ENCODE results near the gene CLK3. TPM values are rescaled to one million over a fixed set of nuclear protein-coding genes. Genes with fewer than 3 reads are reported as not detected.

The CLK3 gene
- 31.9 TPM for polyA plus RNA-seq (2013, experiment 1 of 2)
- polyA plus RNA-seq (2013, experiment 2 of 2), result 29.5 TPM

DNA sequence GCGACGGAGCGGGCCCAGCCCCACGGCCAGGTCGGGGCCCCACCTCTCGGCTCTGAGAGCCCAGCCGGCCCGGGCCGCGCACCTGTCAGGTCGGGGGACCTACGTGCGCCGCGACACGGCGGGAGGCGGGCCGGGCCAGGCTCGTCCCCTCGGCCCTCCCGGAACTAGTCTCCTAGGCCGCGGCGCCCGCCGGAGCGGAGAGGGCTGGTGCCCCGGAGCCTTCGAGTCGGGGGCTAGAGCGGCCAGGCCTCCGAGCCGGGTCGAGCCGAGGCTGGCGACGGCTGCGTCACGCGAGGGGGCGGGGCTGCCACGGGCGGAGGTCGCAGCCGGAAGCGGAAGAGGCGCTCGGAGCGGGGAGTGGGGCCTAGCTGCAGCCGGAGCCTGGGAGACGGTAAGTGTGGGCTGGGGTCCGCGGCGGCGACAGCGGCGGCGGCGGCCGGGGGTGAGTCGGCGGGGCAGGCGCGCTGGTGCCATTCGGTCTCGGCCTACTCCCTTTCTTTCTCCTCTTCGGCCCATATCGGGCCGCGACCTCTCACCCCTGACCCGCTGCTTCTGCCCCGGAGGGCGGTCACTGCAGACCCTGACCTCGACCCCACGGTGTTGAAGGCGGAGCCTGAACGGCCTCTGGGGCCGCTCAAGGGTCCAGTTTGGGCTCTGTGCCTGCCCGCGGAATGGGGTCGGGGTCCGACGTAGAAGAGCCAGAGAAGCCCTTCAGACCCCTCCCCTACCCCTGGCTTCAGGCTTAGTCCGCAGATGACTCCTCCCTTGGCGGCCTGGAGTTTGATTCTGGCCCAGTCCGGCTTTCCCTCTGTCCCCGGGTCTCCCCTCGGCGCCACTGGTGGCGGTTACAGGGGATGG lies at the start of gene CLK3:
Gene CLK3 (plus strand): TSS at position 329 of the 858 bp plus-strand sequence. CDS start 3,361 bp downstream, outside the sequence.
- WGBS, result under 1% methylated on average over 91 of the region's 91 CpGs

GRCh38 chr15:74568594-74568993 lies 47.0 kb upstream of the CLK3 start:
- no peak overlapping the region for H3K9ac ChIP-seq (ENCODE audit: low read depth, low read length)
- H3K4me3 ChIP-seq (ENCODE audit: low read length), result no peak overlapping the region
- H3K36me3 ChIP-seq (ENCODE audit: insufficient read depth, low read length), result peaks cover 78% of the 10 kb centered on the region
- H3K27me3 ChIP-seq (ENCODE audit: insufficient read depth, low read length), result no peaks in the 10 kb centered on the region
- WGBS, result 68% methylated on average over 1 of the region's 1 CpG
- no peaks in the 10 kb centered on the region for H3K9me3 ChIP-seq (ENCODE audit: insufficient read depth, low read depth, low read length)
- H3K4me1 ChIP-seq (ENCODE audit: insufficient read depth, low read length), result peaks cover 3% of the 10 kb centered on the region; the same call in 1 of the 2 replicates
- H3K27ac ChIP-seq (ENCODE audit: low read depth, low read length), result no peak overlapping the region

More for the DNA sequence above, at the start of gene CLK3:
- Histone ChIP-seq H3K4me1 (ENCODE audit: insufficient read depth, low read length) (peaks cover 6% of the 10 kb centered on the region; the same call in 1 of the 2 replicates), H3K9me3 (ENCODE audit: insufficient read depth, low read depth, low read length) (no peaks in the 10 kb centered on the region), H3K9ac (ENCODE audit: low read depth, low read length) (peak within 1 kb of the TSS; percentile 96), H3K36me3 (ENCODE audit: insufficient read depth, low read length) (peaks cover 19% of the 10 kb centered on the region), H3K27ac (ENCODE audit: low read depth, low read length) (peak within 1 kb of the TSS; percentile 95), H3K27me3 (ENCODE audit: insufficient read depth, low read length) (peaks cover 7% of the 10 kb centered on the region; the same call in 1 of the 2 replicates), H3K4me3 (ENCODE audit: low read length) (peak within 1 kb of the TSS; percentile 100)

GRCh38 chr15:74569731-74570070 lies 45.9 kb upstream of the CLK3 start:
- Histone ChIP-seq H3K4me1 (ENCODE audit: insufficient read depth, low read length) (peaks cover 3% of the 10 kb centered on the region; the same call in 1 of the 2 replicates), H3K9ac (ENCODE audit: low read depth, low read length) (no peak overlapping the region), H3K27me3 (ENCODE audit: insufficient read depth, low read length) (no peaks in the 10 kb centered on the region), H3K9me3 (ENCODE audit: insufficient read depth, low read depth, low read length) (no peaks in the 10 kb centered on the region), H3K27ac (ENCODE audit: low read depth, low read length) (no peak overlapping the region), H3K4me3 (ENCODE audit: low read length) (no peak overlapping the region), H3K36me3 (ENCODE audit: insufficient read depth, low read length) (peaks cover 78% of the 10 kb centered on the region)
- WGBS, result 97% methylated on average over 4 of the region's 4 CpGs

GRCh38 chr15:74571191-74571590 lies 44.4 kb upstream of the CLK3 start:
- Histone ChIP-seq H3K4me1 (ENCODE audit: insufficient read depth, low read length) (no peaks in the 10 kb centered on the region), H3K36me3 (ENCODE audit: insufficient read depth, low read length) (peaks cover 89% of the 10 kb centered on the region), H3K9ac (ENCODE audit: low read depth, low read length) (no peak overlapping the region), H3K27ac (ENCODE audit: low read depth, low read length) (no peak overlapping the region), H3K4me3 (ENCODE audit: low read length) (no peak overlapping the region), H3K9me3 (ENCODE audit: insufficient read depth, low read depth, low read length) (no peaks in the 10 kb centered on the region), H3K27me3 (ENCODE audit: insufficient read depth, low read length) (no peaks in the 10 kb centered on the region)
- 100% methylated on average over 2 of the region's 3 CpGs for WGBS

DNA sequence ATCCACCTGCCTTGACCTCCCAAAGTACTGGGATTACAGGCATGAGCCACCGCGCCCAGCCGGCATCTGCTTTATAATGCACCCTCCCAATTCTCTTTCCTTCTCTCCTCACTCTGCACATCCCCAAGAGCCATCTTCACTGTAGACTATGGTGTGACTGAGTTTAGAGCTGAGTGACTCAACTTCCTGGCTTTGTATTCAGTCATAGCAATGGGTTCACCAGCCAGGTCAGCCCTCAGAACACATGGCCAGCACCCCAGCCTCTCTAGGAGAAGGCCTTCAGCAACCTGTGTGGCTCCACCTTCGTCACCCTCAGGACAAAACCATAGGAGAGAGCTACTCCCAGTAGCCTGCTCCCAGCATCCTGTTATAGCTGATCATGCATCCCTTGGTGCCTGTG lies 41.6 kb upstream of the CLK3 start:
- 99% methylated on average over 4 of the region's 4 CpGs for WGBS

DNA sequence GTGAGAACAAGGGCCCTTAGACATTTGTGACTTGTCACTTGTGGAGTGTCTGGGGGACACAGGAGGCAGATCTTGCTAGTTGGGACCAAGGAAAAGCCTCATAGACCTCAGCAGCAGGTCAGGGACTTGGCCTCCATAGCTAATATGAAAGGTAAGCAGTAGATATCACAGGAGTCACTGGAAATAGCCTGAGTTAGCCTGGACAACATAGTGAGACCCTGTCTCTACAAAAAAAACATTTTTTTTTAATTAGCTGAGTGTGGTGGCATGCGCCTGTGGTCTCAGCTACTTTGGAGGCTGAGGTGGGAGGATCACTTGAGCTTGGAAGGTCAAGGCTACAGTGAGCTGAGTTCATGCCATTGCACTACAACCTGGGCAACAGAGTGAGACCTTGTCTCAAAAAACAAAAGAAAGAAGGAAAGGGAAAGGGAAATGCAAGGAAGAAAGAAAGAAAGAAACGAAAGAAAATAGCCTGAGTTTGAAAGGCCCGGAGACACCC lies 37.1 kb upstream of the CLK3 start:
- no peaks in the 10 kb centered on the region for H3K9me3 ChIP-seq (ENCODE audit: insufficient read depth, low read depth, low read length)
- no peaks in the 10 kb centered on the region for H3K4me1 ChIP-seq (ENCODE audit: insufficient read depth, low read length)
- H3K27me3 ChIP-seq (ENCODE audit: insufficient read depth, low read length), result no peaks in the 10 kb centered on the region
- H3K4me3 ChIP-seq (ENCODE audit: low read length), result no peak overlapping the region
- peaks cover 83% of the 10 kb centered on the region for H3K36me3 ChIP-seq (ENCODE audit: insufficient read depth, low read length)
- WGBS, result 93% methylated on average over 3 of the region's 3 CpGs
- H3K9ac ChIP-seq (ENCODE audit: low read depth, low read length), result no peak overlapping the region
- H3K27ac ChIP-seq (ENCODE audit: low read depth, low read length), result no peak overlapping the region

More for the DNA sequence above, 41.6 kb upstream of the CLK3 start:
- Histone ChIP-seq H3K4me3 (ENCODE audit: low read length) (no peak overlapping the region), H3K27me3 (ENCODE audit: insufficient read depth, low read length) (no peaks in the 10 kb centered on the region), H3K9ac (ENCODE audit: low read depth, low read length) (no peak overlapping the region), H3K27ac (ENCODE audit: low read depth, low read length) (no peak overlapping the region), H3K4me1 (ENCODE audit: insufficient read depth, low read length) (no peaks in the 10 kb centered on the region), H3K36me3 (ENCODE audit: insufficient read depth, low read length) (peaks cover 93% of the 10 kb centered on the region), H3K9me3 (ENCODE audit: insufficient read depth, low read depth, low read length) (no peaks in the 10 kb centered on the region)

GRCh38 chr15:74579001-74579400 lies 36.6 kb upstream of the CLK3 start:
- no peak overlapping the region for H3K9ac ChIP-seq (ENCODE audit: low read depth, low read length)
- no peak overlapping the region for H3K27ac ChIP-seq (ENCODE audit: low read depth, low read length)
- H3K4me3 ChIP-seq (ENCODE audit: low read length), result no peak overlapping the region
- H3K9me3 ChIP-seq (ENCODE audit: insufficient read depth, low read depth, low read length), result no peaks in the 10 kb centered on the region
- H3K4me1 ChIP-seq (ENCODE audit: insufficient read depth, low read length), result no peaks in the 10 kb centered on the region
- WGBS, result 91% methylated on average over 8 of the region's 9 CpGs
- H3K36me3 ChIP-seq (ENCODE audit: insufficient read depth, low read length), result peaks cover 82% of the 10 kb centered on the region
- H3K27me3 ChIP-seq (ENCODE audit: insufficient read depth, low read length), result no peaks in the 10 kb centered on the region

DNA sequence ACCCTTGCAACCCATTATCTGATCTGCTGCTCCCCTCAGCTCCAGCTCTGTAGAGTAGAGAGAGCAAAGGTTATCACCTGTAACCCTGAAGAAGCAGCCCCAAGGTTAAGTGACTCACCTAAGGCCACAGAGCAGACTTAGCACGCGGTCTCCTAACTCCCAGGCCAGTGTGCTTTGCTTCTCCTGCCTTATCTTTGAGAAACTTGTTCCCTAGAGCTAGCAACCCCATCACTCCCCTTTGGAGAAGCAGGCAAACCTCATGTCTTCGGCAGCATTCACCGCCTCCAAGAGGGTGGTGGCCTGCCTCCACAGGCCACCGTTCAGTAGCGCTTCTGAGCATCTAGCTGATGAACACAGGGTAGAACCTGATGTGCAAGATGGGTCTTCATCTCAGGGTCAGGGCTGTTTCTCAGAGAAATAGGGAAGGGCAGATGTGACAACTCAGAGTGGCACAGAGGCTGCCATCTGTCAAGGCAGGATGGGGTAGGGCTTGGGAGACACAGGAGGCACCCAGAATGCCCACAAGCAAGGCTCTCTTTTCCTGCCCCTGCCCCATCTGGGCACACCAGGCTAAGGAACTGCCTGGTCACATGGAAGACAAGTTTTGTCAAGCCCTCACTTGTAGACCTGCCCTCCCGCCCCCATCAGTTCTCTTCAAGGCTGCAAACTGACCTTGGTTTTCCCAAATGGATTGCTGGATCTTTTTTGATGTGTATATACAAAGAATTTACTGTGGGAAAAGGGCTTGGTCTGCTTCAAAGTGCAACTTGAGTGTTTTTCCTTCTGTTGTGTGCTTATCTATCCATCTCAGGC lies 34.9 kb upstream of the CLK3 start:
- H3K9ac ChIP-seq (ENCODE audit: low read depth, low read length), result no peak overlapping the region
- H3K9me3 ChIP-seq (ENCODE audit: insufficient read depth, low read depth, low read length), result no peaks in the 10 kb centered on the region
- no peak overlapping the region for H3K27ac ChIP-seq (ENCODE audit: low read depth, low read length)
- no peaks in the 10 kb centered on the region for H3K27me3 ChIP-seq (ENCODE audit: insufficient read depth, low read length)
- H3K36me3 ChIP-seq (ENCODE audit: insufficient read depth, low read length), result peaks cover 83% of the 10 kb centered on the region
- no peak overlapping the region for H3K4me3 ChIP-seq (ENCODE audit: low read length)
- H3K4me1 ChIP-seq (ENCODE audit: insufficient read depth, low read length), result no peaks in the 10 kb centered on the region
- WGBS, result 97% methylated on average over 7 of the region's 7 CpGs

- H3K27ac ChIP-seq (ENCODE audit: low read depth, low read length), result peak overlapping the region; percentile 43; the same call in 1 of the 2 replicates
- no peaks in the 10 kb centered on the region for H3K27me3 ChIP-seq (ENCODE audit: insufficient read depth, low read length)
- H3K36me3 ChIP-seq (ENCODE audit: insufficient read depth, low read length), result peaks cover 68% of the 10 kb centered on the region
- no peak overlapping the region for H3K9ac ChIP-seq (ENCODE audit: low read depth, low read length)
- H3K9me3 ChIP-seq (ENCODE audit: insufficient read depth, low read depth, low read length), result no peaks in the 10 kb centered on the region
- H3K4me1 ChIP-seq (ENCODE audit: insufficient read depth, low read length), result peaks cover 7% of the 10 kb centered on the region; the same call in 1 of the 2 replicates
- no peak overlapping the region for H3K4me3 ChIP-seq (ENCODE audit: low read length)
- WGBS, result 91% methylated on average over 2 of the region's 2 CpGs
Observed at GRCh38 chr15:74584204-74584603, 31.4 kb upstream of the CLK3 start.

DNA sequence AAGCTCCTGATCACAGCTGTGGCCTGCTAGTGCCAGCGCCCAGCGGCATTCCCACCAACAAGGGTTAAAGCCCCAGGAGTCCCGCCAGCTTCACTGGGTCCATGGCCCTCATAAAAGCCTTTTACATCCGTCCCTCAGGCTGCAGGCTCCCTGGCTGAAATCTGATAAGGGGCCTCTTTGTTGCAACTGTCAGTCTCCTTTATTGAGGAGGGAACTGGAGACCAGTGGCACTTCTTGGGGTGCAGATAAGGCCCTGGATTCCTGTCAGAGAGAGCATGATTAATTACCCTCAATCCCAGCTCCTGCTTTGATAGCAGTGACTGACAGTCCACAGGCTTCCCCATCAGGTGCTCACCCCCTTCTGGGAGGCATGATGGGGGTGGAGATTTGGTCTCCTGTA lies 30.9 kb upstream of the CLK3 start:
- Histone ChIP-seq H3K27me3 (ENCODE audit: insufficient read depth, low read length) (no peaks in the 10 kb centered on the region), H3K36me3 (ENCODE audit: insufficient read depth, low read length) (peaks cover 69% of the 10 kb centered on the region), H3K4me1 (ENCODE audit: insufficient read depth, low read length) (peaks cover 7% of the 10 kb centered on the region; the same call in 1 of the 2 replicates), H3K9ac (ENCODE audit: low read depth, low read length) (no peak overlapping the region), H3K9me3 (ENCODE audit: insufficient read depth, low read depth, low read length) (no peaks in the 10 kb centered on the region), H3K4me3 (ENCODE audit: low read length) (no peak overlapping the region), H3K27ac (ENCODE audit: low read depth, low read length) (peak overlapping the region; percentile 43; the same call in 1 of the 2 replicates)
- WGBS, result 83% methylated on average over 4 of the region's 4 CpGs

DNA sequence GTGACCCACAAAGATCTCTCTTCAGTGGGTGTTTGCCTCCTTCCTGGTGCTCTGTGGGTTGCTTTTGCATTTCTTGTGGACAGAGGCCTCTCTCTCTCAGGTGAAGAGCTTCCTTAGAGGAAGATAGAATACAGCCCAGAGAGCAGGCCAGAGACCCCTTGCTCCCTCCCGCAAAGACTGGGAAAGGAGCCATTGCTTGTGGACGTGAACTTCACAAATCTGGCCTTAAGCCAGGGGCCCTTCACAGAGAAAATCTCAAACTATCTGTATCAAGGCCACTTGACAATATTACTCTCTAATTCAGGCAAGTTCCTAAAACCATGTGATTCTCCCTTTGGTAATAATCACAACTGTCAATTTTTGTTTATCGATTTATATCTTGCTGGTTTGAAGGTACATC lies 30.4 kb upstream of the CLK3 start:
- Histone ChIP-seq H3K9ac (ENCODE audit: low read depth, low read length) (no peak overlapping the region), H3K4me3 (ENCODE audit: low read length) (no peak overlapping the region), H3K36me3 (ENCODE audit: insufficient read depth, low read length) (peaks cover 71% of the 10 kb centered on the region), H3K27me3 (ENCODE audit: insufficient read depth, low read length) (no peaks in the 10 kb centered on the region), H3K9me3 (ENCODE audit: insufficient read depth, low read depth, low read length) (no peaks in the 10 kb centered on the region), H3K4me1 (ENCODE audit: insufficient read depth, low read length) (peaks cover 7% of the 10 kb centered on the region; the same call in 1 of the 2 replicates), H3K27ac (ENCODE audit: low read depth, low read length) (no peak overlapping the region)
- WGBS, result 90% methylated on average over 2 of the region's 3 CpGs
